Fibroblast of skin of left quadriceps (primary cell): ENCODE measurements around the gene SLIT3.

Experiments
- DNase-seq, 2 experiments: peaks; one replicate each; pipeline ENCODE4 v3.0.0-alpha.2; 2013; ENCODE audit warnings: low read depth in 2 of 2

Gene SLIT3

GRCh38 chr5:168674893-168675482 lies 626.0 kb downstream of the SLIT3 start:
- no peak for DNase-seq

- no peak for DNase-seq
Observed at GRCh38 chr5:168672888-168673287, 628.1 kb downstream of the SLIT3 start.

GRCh38 chr5:168672016-168672415 lies 628.9 kb downstream of the SLIT3 start:
- no peak for DNase-seq

DNA sequence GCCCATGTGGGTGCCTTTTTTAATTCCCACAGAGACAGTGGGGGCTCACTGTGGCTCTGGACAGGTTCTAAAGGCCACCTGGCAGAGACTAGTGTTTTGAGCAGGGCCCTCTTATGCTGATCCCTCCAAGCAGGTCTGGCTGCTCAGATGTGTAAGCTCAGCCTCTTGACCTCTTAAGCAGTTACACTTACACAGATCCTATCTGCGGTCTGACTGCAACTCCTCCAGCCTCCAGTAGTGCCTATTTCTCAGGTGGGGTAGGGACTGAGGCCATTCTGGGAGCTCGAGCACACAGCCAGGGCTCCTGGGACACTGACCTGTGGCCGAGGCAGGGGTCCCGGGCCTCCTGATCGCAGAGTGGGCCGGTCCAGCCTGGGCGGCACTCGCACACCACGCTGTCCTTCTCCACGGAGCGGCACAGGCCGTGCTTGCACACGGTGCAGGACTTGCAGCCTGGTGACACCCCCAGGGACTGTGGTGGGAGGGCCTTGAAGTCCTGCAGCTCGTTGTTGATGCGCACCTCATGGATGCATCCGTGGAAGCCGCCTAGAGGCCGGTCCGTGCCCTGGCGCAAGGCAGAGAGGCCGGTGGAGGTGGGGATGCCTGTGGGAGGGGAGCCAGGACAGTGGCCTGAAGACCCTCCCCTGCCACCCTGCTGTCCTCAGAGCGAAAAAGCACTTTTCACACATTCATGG lies 629.9 kb downstream of the SLIT3 start:
- no peak for DNase-seq

- no peak for DNase-seq
Observed at GRCh38 chr5:168669668-168670378, 631.1 kb downstream of the SLIT3 start.

GRCh38 chr5:168669156-168669555 lies 631.8 kb downstream of the SLIT3 start:
- DNase-seq: no peak

GRCh38 chr5:168668078-168668477 lies 632.9 kb downstream of the SLIT3 start:
- no peak for DNase-seq

DNA sequence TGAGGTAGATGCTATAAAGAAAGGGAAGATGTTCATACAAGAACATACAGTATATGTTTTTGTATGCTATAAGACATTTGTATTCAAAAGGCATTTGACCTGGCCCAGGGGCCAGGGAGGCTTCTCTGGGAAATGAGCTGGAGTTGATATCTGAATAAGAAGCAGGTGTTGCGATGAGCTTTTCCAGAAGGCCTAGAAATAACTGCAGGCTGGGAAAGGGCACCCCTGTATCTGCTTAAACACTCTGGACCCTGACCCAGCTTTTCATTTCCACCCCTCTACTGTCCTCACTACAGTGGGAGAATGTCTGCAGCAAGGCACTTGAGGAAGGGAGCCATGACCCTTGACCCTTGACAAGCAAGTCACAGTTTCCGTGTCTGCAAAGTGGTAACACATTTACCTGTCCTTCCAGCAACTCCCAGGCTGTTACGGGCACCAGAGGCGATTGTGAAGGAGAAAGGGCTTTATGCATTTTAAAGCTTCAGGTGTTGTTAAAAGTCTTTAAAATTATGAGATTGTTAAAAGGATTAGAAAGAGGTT lies 633.6 kb downstream of the SLIT3 start:
- DNase-seq: no peak

- DNase-seq: no peak
Observed at GRCh38 chr5:168666356-168666755, 634.6 kb downstream of the SLIT3 start.

GRCh38 chr5:168663276-168664004 lies 637.5 kb downstream of the SLIT3 start:
- DNase-seq: no peak

- DNase-seq: no peak
Observed at GRCh38 chr5:168661593-168662485, 639.1 kb downstream of the SLIT3 start.

GRCh38 chr5:168660691-168661090 lies 640.2 kb downstream of the SLIT3 start:
- DNase-seq: no peak

DNA sequence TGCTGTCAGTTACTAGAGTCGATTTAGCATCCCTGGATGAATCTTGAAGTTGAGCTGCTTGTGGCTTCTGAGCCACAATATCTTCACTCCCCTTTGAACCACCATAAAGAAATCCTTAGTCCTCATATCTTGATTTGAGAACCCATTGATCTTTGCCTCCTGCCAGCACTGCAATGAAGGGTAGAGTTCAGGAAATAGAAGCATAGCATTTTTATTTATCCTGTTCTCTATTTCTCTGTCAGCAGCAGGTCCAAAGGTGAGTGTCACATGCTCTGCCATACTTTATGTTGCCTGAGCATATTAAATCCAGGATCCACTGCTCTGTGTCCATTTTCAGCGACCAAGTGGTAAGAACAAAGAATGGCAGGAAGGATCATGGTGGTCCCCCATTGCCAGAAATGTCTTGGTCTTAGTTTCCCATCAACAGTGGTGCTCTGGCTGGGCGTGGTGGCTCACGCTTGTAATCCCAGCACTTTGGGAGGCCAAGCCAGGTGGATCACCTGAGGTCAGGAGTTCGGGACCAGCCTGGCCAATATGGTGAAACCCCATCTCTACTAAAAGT lies 641.6 kb downstream of the SLIT3 start:
- DNase-seq: no peak

DNA sequence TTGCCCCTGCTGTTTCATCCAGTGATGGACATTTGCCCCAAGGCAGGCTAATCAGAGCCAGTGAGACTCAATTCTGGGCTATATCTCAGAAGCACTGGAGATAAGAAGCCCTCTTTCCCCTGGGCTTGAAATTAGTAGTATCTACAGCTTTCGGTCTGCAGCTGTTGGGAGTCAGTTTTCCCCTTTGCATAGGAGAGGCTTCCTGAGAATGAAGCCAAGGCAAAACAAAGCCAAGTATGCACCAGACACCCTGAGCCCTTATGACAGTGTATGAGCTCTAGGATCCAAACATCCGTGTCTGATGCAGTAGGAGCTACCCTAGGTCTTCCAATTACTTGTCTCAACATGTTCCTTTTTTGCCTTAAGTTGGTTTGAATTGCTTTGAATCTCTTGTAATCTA lies 642.5 kb downstream of the SLIT3 start:
- no peak for DNase-seq

GRCh38 chr5:168656633-168657032 lies 644.3 kb downstream of the SLIT3 start:
- peak; percentile 87 to 90 for DNase-seq

DNA sequence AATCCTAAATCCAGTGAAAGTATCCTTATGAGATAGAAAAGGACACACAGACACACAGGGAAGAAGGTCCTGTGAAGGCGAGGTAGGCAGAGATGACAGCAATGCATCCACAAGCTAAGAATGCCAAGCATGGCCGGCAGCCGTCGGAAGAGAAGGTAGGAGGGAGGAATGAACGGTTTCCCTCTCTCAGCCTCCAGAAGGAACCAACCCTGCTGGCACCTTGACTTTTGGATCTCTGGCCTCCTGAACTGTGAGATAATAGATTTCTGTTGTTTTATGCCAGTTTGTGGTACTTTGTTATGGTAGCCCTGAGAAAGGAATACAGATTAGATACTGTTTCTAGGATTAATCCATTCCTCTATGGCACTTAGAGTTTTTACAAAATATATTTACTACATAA lies 645.6 kb downstream of the SLIT3 start:
- no peak for DNase-seq

- DNase-seq: peak; percentile 88
Observed at GRCh38 chr5:168654211-168654721, 646.7 kb downstream of the SLIT3 start.

- no peak for DNase-seq
Observed at GRCh38 chr5:168653626-168654025, 647.3 kb downstream of the SLIT3 start.

DNA sequence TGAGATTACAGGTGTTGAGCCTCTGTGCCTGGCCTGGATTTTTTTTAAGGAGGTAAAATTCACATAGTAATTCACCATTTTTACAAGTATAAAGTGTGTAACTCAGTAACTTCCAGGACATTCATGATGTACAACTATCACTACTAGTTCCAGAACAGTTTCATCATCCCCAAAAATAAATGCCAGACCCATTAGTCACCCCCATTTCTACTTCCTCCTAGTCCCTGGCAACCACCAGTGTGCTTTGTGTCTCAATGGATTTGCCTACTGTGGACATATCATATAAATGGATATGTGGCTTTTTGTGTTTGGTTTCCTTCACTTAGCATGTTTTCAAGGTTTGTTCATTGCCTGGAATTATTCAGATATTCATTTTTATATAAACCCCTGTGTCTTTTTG lies 649.3 kb downstream of the SLIT3 start:
- DNase-seq: peak; percentile 89

GRCh38 chr5:168649306-168649705 lies 651.6 kb downstream of the SLIT3 start:
- DNase-seq: no peak

DNA sequence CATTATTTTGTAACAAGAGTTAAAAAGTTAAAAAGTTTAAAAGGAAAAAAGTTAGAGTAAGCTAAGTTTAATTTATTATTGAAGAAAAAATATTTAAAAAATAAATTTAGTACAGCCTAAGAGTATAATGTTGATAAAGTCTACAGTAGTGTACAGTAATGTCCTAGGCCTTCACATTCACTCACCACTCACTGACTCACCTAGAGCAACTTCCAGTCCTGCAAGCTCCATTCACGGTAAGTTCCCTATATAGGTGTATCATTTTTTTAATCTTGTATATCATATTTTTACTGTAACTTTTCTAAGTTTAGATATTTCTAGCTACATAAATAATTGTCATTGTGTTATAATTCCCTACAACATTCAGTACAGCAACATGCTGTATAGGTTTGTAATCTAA lies 652.4 kb downstream of the SLIT3 start:
- DNase-seq: no peak
